H9 (cell line): Measurements from ENCODE around the gene TBC1D7. TPM values are rescaled to one million over a fixed set of nuclear protein-coding genes. Genes with fewer than 3 reads are reported as not detected.

Experiments used
- DNase-seq: peaks from one replicate; pipeline ENCODE4 v3.0.0-alpha.2; 2017
- H2AFZ ChIP-seq: one replicate; pipeline ENCODE4 v1.6.1; 2013; ENCODE audit warnings: mild to moderate bottlenecking, low read length, control low read depth, moderate library complexity
- H2AK5ac ChIP-seq: 2 replicates; pipeline ENCODE4 v1.6.1; 2013; ENCODE audit warnings: low read length, control low read depth, mixed read lengths; ENCODE audit not compliant: insufficient read length
- H2BK120ac ChIP-seq: one replicate; pipeline ENCODE4 v1.6.1; 2013; ENCODE audit warnings: low read depth, mild to moderate bottlenecking, low read length, control low read depth, inconsistent platforms; ENCODE audit not compliant: poor library complexity, severe bottlenecking
- H2BK12ac ChIP-seq: 2 replicates; pipeline ENCODE4 v1.6.1; 2013; ENCODE audit warnings: low read length, control low read depth, mixed read lengths, low read depth; ENCODE audit not compliant: insufficient read length
- H2BK15ac ChIP-seq: 2 replicates; pipeline ENCODE4 v1.6.1; 2013; ENCODE audit warnings: low read depth, low read length, control low read depth
- H2BK20ac ChIP-seq: one replicate; pipeline ENCODE4 v1.6.1; 2013; ENCODE audit warnings: low read depth, mild to moderate bottlenecking, low read length, control low read depth, inconsistent platforms; ENCODE audit not compliant: poor library complexity, severe bottlenecking
- H2BK5ac ChIP-seq: 2 replicates; pipeline ENCODE4 v1.6.1; 2013; ENCODE audit warnings: low read length, control low read depth, mixed read lengths; ENCODE audit not compliant: insufficient read length
- H3K14ac ChIP-seq: 2 replicates; pipeline ENCODE4 v1.6.1; 2013; ENCODE audit warnings: low read length, control low read depth; ENCODE audit not compliant: insufficient read depth
- H3K18ac ChIP-seq: 2 replicates; pipeline ENCODE4 v1.6.1; 2013; ENCODE audit warnings: low read depth, mild to moderate bottlenecking, mixed read lengths, low read length, control low read depth; ENCODE audit not compliant: insufficient read length
- H3K23ac ChIP-seq: 2 replicates; pipeline ENCODE4 v1.6.1; 2013; ENCODE audit warnings: low read length, control low read depth, mixed read lengths, low read depth; ENCODE audit not compliant: insufficient read length
- H3K23me2 ChIP-seq: 2 replicates; pipeline ENCODE4 v1.6.1; 2013; ENCODE audit warnings: low read depth, mild to moderate bottlenecking, mixed read lengths, low read length, control low read depth; ENCODE audit not compliant: insufficient read length, poor library complexity, severe bottlenecking
- H3K27ac ChIP-seq: 2 replicates; pipeline ENCODE4 v1.5.1; 2013; ENCODE audit warnings: low read length, control low read depth, mixed read lengths, low read depth; ENCODE audit not compliant: insufficient read length
- H3K27me3 ChIP-seq: 2 replicates; pipeline ENCODE4 v1.6.1; 2013; ENCODE audit warnings: low read length, control low read depth, inconsistent platforms; ENCODE audit not compliant: insufficient read depth
- H3K4ac ChIP-seq: 2 replicates; pipeline ENCODE4 v1.6.1; 2013; ENCODE audit warnings: low read depth, mild to moderate bottlenecking, control low read depth, inconsistent platforms, low read length, moderate library complexity
- H3K4me1 ChIP-seq: 2 replicates; pipeline ENCODE4 v1.6.1; 2013; ENCODE audit warnings: low read length, control low read depth, inconsistent platforms; ENCODE audit not compliant: insufficient read depth
- H3K4me2 ChIP-seq: 2 replicates; pipeline ENCODE4 v1.6.1; 2013; ENCODE audit warnings: low read length, control low read depth, mixed read lengths; ENCODE audit not compliant: insufficient read length, insufficient read depth
- H3K56ac ChIP-seq: 2 replicates; pipeline ENCODE4 v1.6.1; 2013; ENCODE audit warnings: low read depth, mild to moderate bottlenecking, mixed read lengths, low read length, control low read depth; ENCODE audit not compliant: insufficient read length
- H3K79me1 ChIP-seq: 2 replicates; pipeline ENCODE4 v1.6.1; 2013; ENCODE audit warnings: low read depth, mild to moderate bottlenecking, moderate library complexity, low read length, control low read depth, inconsistent platforms; ENCODE audit not compliant: insufficient read depth, poor library complexity, severe bottlenecking
- H3K79me2 ChIP-seq: 2 replicates; pipeline ENCODE4 v1.6.1; 2013; ENCODE audit warnings: low read length, control low read depth, inconsistent platforms; ENCODE audit not compliant: insufficient read depth
- H3K9ac ChIP-seq: 2 replicates; pipeline ENCODE4 v1.6.1; 2013; ENCODE audit warnings: low read length, control low read depth, mixed read lengths; ENCODE audit not compliant: insufficient read length; ENCODE audit errors: extremely low read depth
- H3K9me3 ChIP-seq: one replicate; pipeline ENCODE4 v1.6.1; 2013; ENCODE audit warnings: low read depth, low read length, inconsistent platforms; ENCODE audit not compliant: control insufficient read depth
- H3T11ph ChIP-seq: one replicate; pipeline ENCODE4 v1.6.1; 2013; ENCODE audit warnings: mild to moderate bottlenecking, low read length, control low read depth, inconsistent platforms
- H4K20me1 ChIP-seq: one replicate; pipeline ENCODE4 v1.6.1; 2013; ENCODE audit not compliant: control insufficient read depth, insufficient read length, insufficient read depth
- H4K5ac ChIP-seq: 2 replicates; pipeline ENCODE4 v1.6.1; 2013; ENCODE audit warnings: low read depth, mild to moderate bottlenecking, mixed read lengths, low read length, control low read depth; ENCODE audit not compliant: insufficient read length
- H4K8ac ChIP-seq: replicated peaks from 2 replicates; pipeline ENCODE4 v1.6.1; 2013; ENCODE audit warnings: low read length, control low read depth, mixed read lengths, low read depth; ENCODE audit not compliant: insufficient read length
- H4K91ac ChIP-seq: 2 replicates; pipeline ENCODE4 v1.6.1; 2013; ENCODE audit warnings: low read depth, mild to moderate bottlenecking, moderate library complexity, mixed read lengths, low read length, control low read depth; ENCODE audit not compliant: insufficient read length
- H3K27ac Mint-ChIP-seq, 3 experiments: 2 replicates in 2 of 3; 3 replicates in 1 of 3; pipeline ENCODE4 v1.8.0; 2020 to 2021; ENCODE audit warnings: mixed read lengths in 3 of 3, mild to moderate bottlenecking in 1 of 3, moderate library complexity in 1 of 3
- H3K27me3 Mint-ChIP-seq: 2 replicates; pipeline ENCODE4 v1.8.0; 2021; ENCODE audit warnings: low read depth, mild to moderate bottlenecking, moderate library complexity, mixed read lengths
- H3K36me3 Mint-ChIP-seq, 3 experiments: 2 replicates in 2 of 3; 3 replicates in 1 of 3; pipeline ENCODE4 v1.8.0; 2020 to 2021; ENCODE audit warnings: low read depth in 3 of 3, mixed read lengths in 3 of 3; ENCODE audit not compliant: insufficient read depth in 1 of 3
- H3K4me1 Mint-ChIP-seq, 2 experiments: 2 replicates each; pipeline ENCODE4 v1.8.0; 2020; ENCODE audit warnings: mixed read lengths in 2 of 2
- H3K4me3 Mint-ChIP-seq, 2 experiments: 2 replicates in 1 of 2; 3 replicates in 1 of 2; pipeline ENCODE4 v1.8.0; 2020 to 2021; ENCODE audit warnings: mild to moderate bottlenecking in 2 of 2, mixed read lengths in 2 of 2, moderate library complexity in 1 of 2
- H3K9me3 Mint-ChIP-seq, 2 experiments: 2 replicates in 1 of 2; 3 replicates in 1 of 2; pipeline ENCODE4 v1.8.0; 2020; ENCODE audit warnings: mild to moderate bottlenecking in 2 of 2, mixed read lengths in 2 of 2, moderate library complexity in 1 of 2
- CTCF ChIP-seq: fragments of 200-600 bp; sonication (generic); conservative IDR thresholded peaks from 3 replicates; pipeline ENCODE4 v1.8.0; 2021; ENCODE audit warnings: antibody characterized with exemption, mild to moderate bottlenecking
- WGBS: extraction: QIAGEN DNeasy Blood & Tissue Kit; methylation state at CpG from one replicate; pipeline ENCODE4 v1.1.7; 2013; ENCODE audit warnings: missing lambda C conversion rate, low lambda C conversion rate, mixed read lengths; ENCODE audit not compliant: insufficient read length; ENCODE audit errors: extremely low coverage; 5-methylcytosine and 5-hydroxymethylcytosine counted together
- total RNA-seq: library from RNA; stranded (reverse); gene quantifications from 2 replicates; pipeline ENCODE4 v1.2.1, GENCODE V29; 2021

The TBC1D7 gene
- total RNA-seq, 1 experiment from 2014 or later = 33.9 TPM

GRCh38 chr6:13349811-13350506 lies 21.6 kb upstream of the TBC1D7 start:
- H4K91ac ChIP-seq = no peak overlapping the region
- no peak for DNase-seq
- H4K5ac ChIP-seq = no peak overlapping the region
- H2AFZ ChIP-seq = no peak overlapping the region
- H4K20me1 ChIP-seq = no peaks in the 10 kb centered on the region
- H3K79me2 ChIP-seq = no peaks in the 10 kb centered on the region
- TF ChIP-seq CTCF = no peak
- H2AK5ac ChIP-seq = no peak overlapping the region
- no peak overlapping the region for H3K9ac ChIP-seq
- H3K9me3 ChIP-seq = no peaks in the 10 kb centered on the region
- no peaks in the 10 kb centered on the region for H3K27me3 ChIP-seq
- H3K27ac ChIP-seq = no peak overlapping the region
- no peak overlapping the region for H3K23ac ChIP-seq
- no peak overlapping the region for H3K14ac ChIP-seq
- peaks cover 2% of the 10 kb centered on the region; the same call in 1 of the 2 replicates for H3K4me1 ChIP-seq
- H3K23me2 ChIP-seq = no peaks in the 10 kb centered on the region
- no peak overlapping the region for H4K8ac ChIP-seq
- WGBS = no CpG with 5 or more reads among the region's 8 CpGs
- Mint-ChIP-seq H3K27ac (no peak overlapping the region), H3K36me3 (no peaks in the 10 kb centered on the region; a peak in 1 of 7 replicates), H3K4me3 (no peak overlapping the region), H3K27me3 (peaks cover 6% of the 10 kb centered on the region; the same call in 1 of the 2 replicates), H3K9me3 (peaks cover 2 to 5% of the 10 kb centered on the region in 2 experiments; a peak in 3 of 5 replicates), H3K4me1 (peaks cover 21 to 29% of the 10 kb centered on the region in 2 experiments)
- H3T11ph ChIP-seq = no peak overlapping the region
- no peak overlapping the region for H2BK120ac ChIP-seq
- no peak overlapping the region for H2BK15ac ChIP-seq
- no peak overlapping the region for H2BK5ac ChIP-seq
- no peak overlapping the region for H2BK20ac ChIP-seq
- no peak overlapping the region for H3K18ac ChIP-seq
- H3K79me1 ChIP-seq = no peaks in the 10 kb centered on the region
- H3K56ac ChIP-seq = no peak overlapping the region
- no peak overlapping the region for H3K4ac ChIP-seq
- no peak overlapping the region for H3K4me2 ChIP-seq
- no peak overlapping the region for H2BK12ac ChIP-seq
